PFSK-1 (cell line): ENCODE measurements around the gene POLE.

Source experiments
- FOXP2 ChIP-seq: optimal IDR thresholded peaks from 2 replicates; pipeline ENCODE3; 2011; ENCODE audit warnings: borderline replicate concordance, control low read depth, inconsistent platforms; ENCODE audit not compliant: insufficient read depth; ENCODE audit errors: extremely low read length, extremely low read depth
- POLR2AphosphoS5 ChIP-seq: IDR thresholded peaks from 2 replicates; pipeline ENCODE4 v1.6.1; 2012; ENCODE audit warnings: low read depth, mild to moderate bottlenecking, control low read depth, low read length, moderate library complexity
- REST ChIP-seq, 2 experiments: IDR thresholded peaks; 2 replicates each; pipeline versions ENCODE4 v1.6.1 to v1.8.0; 2011 to 2012; ENCODE audit warnings: low read depth in 2 of 2, low read length in 2 of 2, control low read depth in 1 of 2, inconsistent platforms in 1 of 2, mild to moderate bottlenecking in 1 of 2, moderate library complexity in 1 of 2; ENCODE audit not compliant: insufficient read depth in 1 of 2
- TAF1 ChIP-seq: IDR thresholded peaks from 2 replicates; pipeline ENCODE4 v1.6.1; 2012; ENCODE audit warnings: low read length, control low read depth, borderline replicate concordance; ENCODE audit not compliant: insufficient read depth

GRCh38 chr12:132723764-132724140 lies 36.6 kb upstream of the POLE start:
- TF ChIP-seq POLR2AphosphoS5, result no peak; the same call in 1 of the 2 replicates
- no peak for TF ChIP-seq TAF1
- no peak for TF ChIP-seq REST (IDR thresholded peaks at IDR 0.05; ENCODE audit: insufficient read depth in 1 of 2, low read depth in 2 of 2, low read length in 2 of 2)
- no peak for TF ChIP-seq FOXP2
